Body of pancreas (tissue), 4 donors: ENCODE results near the gene PARG.

Experiments used
- CTCF ChIP-seq, 7 experiments: fragments of 450-650 bp in 4 of 7; fragments of 200-600 bp in 3 of 7; sonication (generic) in 3 of 7; IDR thresholded peaks; one replicate each; pipeline ENCODE4 v1.5.1; 2016 to 2019; ENCODE audit warnings: antibody characterized with exemption in 7 of 7
- POLR2A ChIP-seq, 3 donors: fragments of 450-650 bp; IDR thresholded peaks; one replicate each; pipeline ENCODE4 v1.6.1; 2016; ENCODE audit warnings: antibody characterized with exemption in 3 of 3, mild to moderate bottlenecking in 2 of 3

- TF ChIP-seq CTCF (IDR thresholded peaks at IDR 0.05) (no peak), POLR2A (IDR thresholded peaks at IDR 0.05) (no peak)
Measured at GRCh38 chr10:49830846-49831245, 111.0 kb downstream of the PARG start.
